Erythroblast (primary cell): ENCODE measurements around the gene TNFRSF21.

Experiments used
- GATA1 ChIP-seq: IDR thresholded peaks from 2 replicates; pipeline ENCODE4 v1.6.1; 2011; ENCODE audit warnings: low read depth, mild to moderate bottlenecking, control low read depth, low read length, moderate library complexity
- POLR2A ChIP-seq: IDR thresholded peaks from 2 replicates; pipeline ENCODE4 v1.6.1; 2011; ENCODE audit warnings: mild to moderate bottlenecking, low read length

DNA sequence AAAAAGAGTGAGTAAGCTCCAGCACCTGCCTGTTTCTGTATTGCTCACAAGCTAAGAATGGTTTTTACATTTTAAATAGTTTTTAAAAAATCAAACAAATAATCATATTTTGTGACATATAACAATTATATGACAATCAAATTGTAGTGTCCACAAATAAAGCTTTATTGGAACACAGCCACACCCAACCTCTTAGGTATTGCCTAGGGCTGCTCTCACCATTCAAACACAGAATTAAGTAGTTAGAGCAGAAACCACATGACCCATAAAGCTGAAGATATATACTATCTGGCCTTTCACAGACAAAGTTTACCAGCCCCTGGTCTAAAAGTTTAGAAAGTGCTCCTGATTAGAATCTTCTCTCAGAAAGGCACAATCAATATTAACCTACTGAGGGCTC, 11.2 kb downstream of the TNFRSF21 start:
- TF ChIP-seq POLR2A (no peak), GATA1 (no peak)
